Measurements from ENCODE around the gene LPP. TPM values are rescaled to one million over a fixed set of nuclear protein-coding genes. Genes with fewer than 3 reads are reported as not detected.

The LPP gene
- total and polyA plus RNA-seq, 10 of the 15 experiments (the other 5 are each of a cell fraction or from before 2014, with no cell fraction given) = under 0.01 to 0.62 (median 0.03) TPM

DNA sequence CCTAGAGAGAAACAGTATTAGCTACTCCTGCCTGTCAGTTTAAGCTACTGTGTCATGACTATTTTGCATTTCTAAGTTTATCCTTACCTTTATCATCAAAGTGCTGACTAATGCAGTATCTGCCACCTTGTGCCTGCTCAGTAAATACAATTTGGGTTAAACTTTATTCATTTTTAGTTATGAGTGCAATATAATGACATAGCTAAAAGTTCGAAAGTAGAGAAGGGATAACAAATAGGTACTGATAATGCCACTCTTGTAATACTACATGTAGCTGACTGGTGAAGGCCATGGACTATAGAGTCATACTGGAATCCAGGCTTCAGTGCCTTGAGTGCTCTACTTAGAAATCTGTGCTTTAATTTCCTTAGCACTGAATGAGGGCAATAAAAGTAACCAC lies 537.0 kb downstream of the LPP start:
- intact Hi-C loops (cut with micrococcal nuclease; ENCODE audit: unreplicated experiment) = no loop called here
- in situ Hi-C loops (cut with MboI) = no loop called here
- Histone ChIP-seq H3K9ac (ENCODE audit: control insufficient read depth, insufficient read depth, low read length) (no peak overlapping the region), H3K27ac (ENCODE audit: control insufficient read depth, insufficient read depth) (no peak overlapping the region), H3K36me3 (ENCODE audit: control insufficient read depth in 2 of 2, insufficient read depth in 2 of 2, low read length in 1 of 2) (no peaks in the 10 kb centered on the region), H4K20me1 (ENCODE audit: control insufficient read depth, insufficient read depth) (no peaks in the 10 kb centered on the region), H2AFZ (ENCODE audit: control insufficient read depth, low read depth, low read length) (no peak overlapping the region), H3K79me2 (ENCODE audit: control insufficient read depth, insufficient read depth, low read length) (no peaks in the 10 kb centered on the region), H3K27me3 (replicated peaks in 1 of 2; ENCODE audit: control insufficient read depth in 2 of 2, insufficient read depth in 2 of 2, low read length in 1 of 2) (peaks cover 0 to 4% of the 10 kb centered on the region in 2 experiments; a peak in 1 of 4 replicates), H3K4me1 (ENCODE audit: control insufficient read depth, insufficient read depth, low read length) (no peaks in the 10 kb centered on the region), H3K4me2 (ENCODE audit: control insufficient read depth, insufficient read depth) (no peak overlapping the region), H3K4me3 (no peak overlapping the region), H3K9me3 (replicated peaks; ENCODE audit: control insufficient read depth, insufficient read depth, low read length) (no peaks in the 10 kb centered on the region)
- DNase-seq (ENCODE audit: low read depth, low spot score) = no peak
- POLR2A ChIA-PET = no interaction called here
- no peak for ATAC-seq
- FAIRE-seq = no peak
- SMC1A ChIA-PET (ENCODE audit: uncharacterized antibody, unreplicated experiment) = no interaction called here
- RAD21 ChIA-PET (ENCODE audit: unreplicated experiment) = no interaction called here
- BruUV-seq (replicated peaks) = no TSS peak
- WGBS (ENCODE audit: insufficient coverage, insufficient replicate concordance, low lambda C conversion rate, missing lambda C conversion rate) = 15% methylated on average over 1 of the region's 1 CpG
- CTCF ChIA-PET = interaction anchor here (0.6 kb wide), 1 partner anchor 146 kb away, joined by 3 read pairs; no protein-coding TSS in a partner anchor
- TF ChIP-seq, protein P1, sequence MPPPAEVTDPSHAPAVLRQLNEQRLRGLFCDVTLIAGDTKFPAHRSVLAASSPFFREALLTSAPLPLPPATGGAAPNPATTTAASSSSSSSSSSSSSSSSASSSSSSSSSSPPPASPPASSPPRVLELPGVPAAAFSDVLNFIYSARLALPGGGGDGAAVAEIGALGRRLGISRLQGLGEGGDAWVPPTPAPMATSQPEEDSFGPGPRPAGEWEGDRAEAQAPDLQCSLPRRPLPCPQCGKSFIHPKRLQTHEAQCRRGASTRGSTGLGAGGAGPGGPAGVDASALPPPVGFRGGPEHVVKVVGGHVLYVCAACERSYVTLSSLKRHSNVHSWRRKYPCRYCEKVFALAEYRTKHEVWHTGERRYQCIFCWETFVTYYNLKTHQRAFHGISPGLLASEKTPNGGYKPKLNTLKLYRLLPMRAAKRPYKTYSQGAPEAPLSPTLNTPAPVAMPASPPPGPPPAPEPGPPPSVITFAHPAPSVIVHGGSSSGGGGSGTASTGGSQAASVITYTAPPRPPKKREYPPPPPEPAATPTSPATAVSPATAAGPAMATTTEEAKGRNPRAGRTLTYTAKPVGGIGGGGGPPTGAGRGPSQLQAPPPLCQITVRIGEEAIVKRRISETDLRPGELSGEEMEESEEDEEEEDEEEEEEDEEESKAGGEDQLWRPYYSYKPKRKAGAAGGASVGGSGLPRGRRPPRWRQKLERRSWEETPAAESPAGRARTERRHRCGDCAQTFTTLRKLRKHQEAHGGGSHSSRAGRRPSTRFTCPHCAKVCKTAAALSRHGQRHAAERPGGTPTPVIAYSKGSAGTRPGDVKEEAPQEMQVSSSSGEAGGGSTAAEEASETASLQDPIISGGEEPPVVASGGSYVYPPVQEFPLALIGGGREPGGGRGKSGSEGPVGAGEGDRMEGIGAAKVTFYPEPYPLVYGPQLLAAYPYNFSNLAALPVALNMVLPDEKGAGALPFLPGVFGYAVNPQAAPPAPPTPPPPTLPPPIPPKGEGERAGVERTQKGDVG (CRISPR knock-in tag; IDR thresholded peaks at IDR 0.05) = no peak
- no peak for TF ChIP-seq MXI1 (IDR thresholded peaks at IDR 0.05; ENCODE audit: low read depth, low read length)
- TF ChIP-seq STAT3 (IDR thresholded peaks at IDR 0.05; ENCODE audit: low read depth, low read length) = no peak
- TF ChIP-seq NR2C2 (IDR thresholded peaks at IDR 0.05; ENCODE audit: borderline replicate concordance, control insufficient read depth, insufficient read length, low read depth) = no peak
- TF ChIP-seq, protein P2, sequence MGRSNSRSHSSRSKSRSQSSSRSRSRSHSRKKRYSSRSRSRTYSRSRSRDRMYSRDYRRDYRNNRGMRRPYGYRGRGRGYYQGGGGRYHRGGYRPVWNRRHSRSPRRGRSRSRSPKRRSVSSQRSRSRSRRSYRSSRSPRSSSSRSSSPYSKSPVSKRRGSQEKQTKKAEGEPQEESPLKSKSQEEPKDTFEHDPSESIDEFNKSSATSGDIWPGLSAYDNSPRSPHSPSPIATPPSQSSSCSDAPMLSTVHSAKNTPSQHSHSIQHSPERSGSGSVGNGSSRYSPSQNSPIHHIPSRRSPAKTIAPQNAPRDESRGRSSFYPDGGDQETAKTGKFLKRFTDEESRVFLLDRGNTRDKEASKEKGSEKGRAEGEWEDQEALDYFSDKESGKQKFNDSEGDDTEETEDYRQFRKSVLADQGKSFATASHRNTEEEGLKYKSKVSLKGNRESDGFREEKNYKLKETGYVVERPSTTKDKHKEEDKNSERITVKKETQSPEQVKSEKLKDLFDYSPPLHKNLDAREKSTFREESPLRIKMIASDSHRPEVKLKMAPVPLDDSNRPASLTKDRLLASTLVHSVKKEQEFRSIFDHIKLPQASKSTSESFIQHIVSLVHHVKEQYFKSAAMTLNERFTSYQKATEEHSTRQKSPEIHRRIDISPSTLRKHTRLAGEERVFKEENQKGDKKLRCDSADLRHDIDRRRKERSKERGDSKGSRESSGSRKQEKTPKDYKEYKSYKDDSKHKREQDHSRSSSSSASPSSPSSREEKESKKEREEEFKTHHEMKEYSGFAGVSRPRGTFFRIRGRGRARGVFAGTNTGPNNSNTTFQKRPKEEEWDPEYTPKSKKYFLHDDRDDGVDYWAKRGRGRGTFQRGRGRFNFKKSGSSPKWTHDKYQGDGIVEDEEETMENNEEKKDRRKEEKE (IDR thresholded peaks at IDR 0.05) = no peak
- no peak for TF ChIP-seq MTA2 (IDR thresholded peaks at IDR 0.05; ENCODE audit: low read depth)
- TF ChIP-seq, protein P3, sequence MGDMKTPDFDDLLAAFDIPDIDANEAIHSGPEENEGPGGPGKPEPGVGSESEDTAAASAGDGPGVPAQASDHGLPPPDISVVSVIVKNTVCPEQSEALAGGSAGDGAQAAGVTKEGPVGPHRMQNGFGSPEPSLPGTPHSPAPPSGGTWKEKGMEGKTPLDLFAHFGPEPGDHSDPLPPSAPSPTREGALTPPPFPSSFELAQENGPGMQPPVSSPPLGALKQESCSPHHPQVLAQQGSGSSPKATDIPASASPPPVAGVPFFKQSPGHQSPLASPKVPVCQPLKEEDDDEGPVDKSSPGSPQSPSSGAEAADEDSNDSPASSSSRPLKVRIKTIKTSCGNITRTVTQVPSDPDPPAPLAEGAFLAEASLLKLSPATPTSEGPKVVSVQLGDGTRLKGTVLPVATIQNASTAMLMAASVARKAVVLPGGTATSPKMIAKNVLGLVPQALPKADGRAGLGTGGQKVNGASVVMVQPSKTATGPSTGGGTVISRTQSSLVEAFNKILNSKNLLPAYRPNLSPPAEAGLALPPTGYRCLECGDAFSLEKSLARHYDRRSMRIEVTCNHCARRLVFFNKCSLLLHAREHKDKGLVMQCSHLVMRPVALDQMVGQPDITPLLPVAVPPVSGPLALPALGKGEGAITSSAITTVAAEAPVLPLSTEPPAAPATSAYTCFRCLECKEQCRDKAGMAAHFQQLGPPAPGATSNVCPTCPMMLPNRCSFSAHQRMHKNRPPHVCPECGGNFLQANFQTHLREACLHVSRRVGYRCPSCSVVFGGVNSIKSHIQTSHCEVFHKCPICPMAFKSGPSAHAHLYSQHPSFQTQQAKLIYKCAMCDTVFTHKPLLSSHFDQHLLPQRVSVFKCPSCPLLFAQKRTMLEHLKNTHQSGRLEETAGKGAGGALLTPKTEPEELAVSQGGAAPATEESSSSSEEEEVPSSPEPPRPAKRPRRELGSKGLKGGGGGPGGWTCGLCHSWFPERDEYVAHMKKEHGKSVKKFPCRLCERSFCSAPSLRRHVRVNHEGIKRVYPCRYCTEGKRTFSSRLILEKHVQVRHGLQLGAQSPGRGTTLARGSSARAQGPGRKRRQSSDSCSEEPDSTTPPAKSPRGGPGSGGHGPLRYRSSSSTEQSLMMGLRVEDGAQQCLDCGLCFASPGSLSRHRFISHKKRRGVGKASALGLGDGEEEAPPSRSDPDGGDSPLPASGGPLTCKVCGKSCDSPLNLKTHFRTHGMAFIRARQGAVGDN (IDR thresholded peaks at IDR 0.05) = no peak
- TF ChIP-seq, protein P4, sequence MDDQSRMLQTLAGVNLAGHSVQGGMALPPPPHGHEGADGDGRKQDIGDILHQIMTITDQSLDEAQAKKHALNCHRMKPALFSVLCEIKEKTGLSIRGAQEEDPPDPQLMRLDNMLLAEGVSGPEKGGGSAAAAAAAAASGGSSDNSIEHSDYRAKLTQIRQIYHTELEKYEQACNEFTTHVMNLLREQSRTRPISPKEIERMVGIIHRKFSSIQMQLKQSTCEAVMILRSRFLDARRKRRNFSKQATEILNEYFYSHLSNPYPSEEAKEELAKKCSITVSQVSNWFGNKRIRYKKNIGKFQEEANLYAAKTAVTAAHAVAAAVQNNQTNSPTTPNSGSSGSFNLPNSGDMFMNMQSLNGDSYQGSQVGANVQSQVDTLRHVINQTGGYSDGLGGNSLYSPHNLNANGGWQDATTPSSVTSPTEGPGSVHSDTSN (IDR thresholded peaks at IDR 0.05; ENCODE audit: insufficient replicate concordance, low read depth, low read length) = no peak
- no peak for TF ChIP-seq TARDBP (IDR thresholded peaks at IDR 0.05; ENCODE audit: borderline replicate concordance)
- no peak for TF ChIP-seq NFXL1 (IDR thresholded peaks at IDR 0.05; ENCODE audit: borderline replicate concordance)
- TF ChIP-seq, protein P5, sequence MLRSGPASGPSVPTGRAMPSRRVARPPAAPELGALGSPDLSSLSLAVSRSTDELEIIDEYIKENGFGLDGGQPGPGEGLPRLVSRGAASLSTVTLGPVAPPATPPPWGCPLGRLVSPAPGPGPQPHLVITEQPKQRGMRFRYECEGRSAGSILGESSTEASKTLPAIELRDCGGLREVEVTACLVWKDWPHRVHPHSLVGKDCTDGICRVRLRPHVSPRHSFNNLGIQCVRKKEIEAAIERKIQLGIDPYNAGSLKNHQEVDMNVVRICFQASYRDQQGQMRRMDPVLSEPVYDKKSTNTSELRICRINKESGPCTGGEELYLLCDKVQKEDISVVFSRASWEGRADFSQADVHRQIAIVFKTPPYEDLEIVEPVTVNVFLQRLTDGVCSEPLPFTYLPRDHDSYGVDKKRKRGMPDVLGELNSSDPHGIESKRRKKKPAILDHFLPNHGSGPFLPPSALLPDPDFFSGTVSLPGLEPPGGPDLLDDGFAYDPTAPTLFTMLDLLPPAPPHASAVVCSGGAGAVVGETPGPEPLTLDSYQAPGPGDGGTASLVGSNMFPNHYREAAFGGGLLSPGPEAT (IDR thresholded peaks at IDR 0.05; ENCODE audit: low read depth) = no peak

Measured in GM12878 (cell line).